ELR (cell line): Measurements from ENCODE around the gene RAB10.
"Not testable (repeated sequence)": the region's sequence is repeated elsewhere in the genome, so short reads cannot be mapped to it uniquely, and the experiment has no call there.

ENCODE experiments used
- DNase-seq: peaks from one replicate; pipeline ENCODE4 v3.0.0-alpha.2; 2015; ENCODE audit warnings: low read depth

RAB10 gene

DNA sequence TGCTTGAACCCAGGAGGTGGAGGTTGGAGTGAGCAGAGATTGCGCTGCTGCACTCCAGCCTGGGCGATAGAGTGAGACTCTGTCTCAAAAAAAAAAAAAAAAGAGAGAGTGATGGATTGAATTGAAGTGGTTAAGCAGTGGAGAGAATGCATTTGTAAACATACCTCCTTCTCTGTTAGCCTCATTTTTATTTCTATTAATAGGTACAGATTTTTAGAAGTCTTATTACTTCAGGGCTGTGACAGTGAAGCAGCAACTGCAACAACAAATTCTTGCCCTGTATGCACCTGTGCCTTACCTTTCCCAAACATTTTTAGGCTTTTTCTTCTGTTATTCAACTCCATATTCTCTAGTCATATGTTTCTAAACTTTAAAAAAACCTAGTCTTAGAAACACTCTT lies 55.5 kb downstream of the RAB10 start:
- no peak for DNase-seq

DNA sequence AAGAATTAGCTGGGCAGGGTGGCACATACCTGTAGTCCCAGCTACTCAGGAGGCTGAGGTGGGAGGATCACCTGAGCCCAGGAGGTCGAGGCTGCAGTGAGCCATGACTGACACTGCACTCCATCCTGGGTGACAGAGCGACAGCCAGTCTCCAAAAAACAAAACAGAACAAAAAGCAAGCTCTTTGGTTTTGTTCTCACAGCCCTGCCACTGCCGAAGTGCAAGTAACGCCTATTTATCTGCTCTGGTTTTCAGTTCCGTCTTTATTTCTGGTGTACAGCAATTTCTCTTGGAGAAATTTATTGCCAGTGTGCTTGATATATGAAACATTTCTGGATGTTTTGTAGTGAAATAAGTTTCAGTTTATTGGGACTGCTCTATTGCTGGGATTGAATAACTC lies 61.9 kb downstream of the RAB10 start:
- no peak for DNase-seq

- DNase-seq = no peak
Measured at GRCh38 chr2:26099933-26100332, 66.0 kb downstream of the RAB10 start.

- no peak for DNase-seq
Measured at GRCh38 chr2:26100384-26100783, 66.5 kb downstream of the RAB10 start.

- DNase-seq = no peak
Measured at GRCh38 chr2:26103752-26104151, 69.9 kb downstream of the RAB10 start.

- DNase-seq = not testable (repeated sequence)
Measured at GRCh38 chr2:26108701-26109100, 74.8 kb downstream of the RAB10 start.

DNA sequence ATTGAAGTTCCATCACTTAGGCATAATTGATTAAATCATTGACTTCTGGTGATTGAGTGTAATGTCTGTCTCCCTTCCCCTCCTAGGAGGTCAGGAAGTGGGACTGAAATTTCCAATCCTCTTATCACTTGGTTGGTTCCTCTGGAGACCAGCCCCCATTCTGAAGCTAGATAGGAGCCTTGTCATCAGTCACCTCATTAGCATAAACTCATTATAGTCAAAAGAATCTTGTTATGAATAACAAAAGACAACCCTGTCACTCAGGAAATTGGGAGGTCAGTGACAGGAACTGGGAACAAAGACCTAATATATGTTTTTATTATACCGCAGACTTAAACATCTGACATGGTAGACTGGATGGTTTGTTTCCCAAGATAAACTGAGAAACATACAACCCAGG lies 78.3 kb downstream of the RAB10 start:
- no peak for DNase-seq

DNA sequence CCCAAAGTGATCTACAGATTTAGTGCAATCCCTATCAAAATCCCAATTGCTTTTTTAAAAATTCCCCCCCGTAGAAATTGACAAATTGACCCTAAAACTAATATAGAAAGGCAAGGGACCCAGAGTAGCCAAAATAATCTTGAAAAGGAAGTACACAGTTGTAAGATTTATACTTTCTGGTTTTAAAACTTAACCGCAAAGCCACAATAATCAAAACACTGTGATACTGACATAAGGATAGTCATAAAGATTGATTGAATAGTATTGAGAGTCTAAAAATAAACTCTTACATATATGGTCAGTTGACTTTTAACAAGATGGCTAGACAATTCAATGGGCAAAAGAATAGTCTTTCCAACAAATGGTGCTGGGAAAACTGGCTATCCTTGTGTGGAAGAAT lies 80.3 kb downstream of the RAB10 start:
- no peak for DNase-seq

DNA sequence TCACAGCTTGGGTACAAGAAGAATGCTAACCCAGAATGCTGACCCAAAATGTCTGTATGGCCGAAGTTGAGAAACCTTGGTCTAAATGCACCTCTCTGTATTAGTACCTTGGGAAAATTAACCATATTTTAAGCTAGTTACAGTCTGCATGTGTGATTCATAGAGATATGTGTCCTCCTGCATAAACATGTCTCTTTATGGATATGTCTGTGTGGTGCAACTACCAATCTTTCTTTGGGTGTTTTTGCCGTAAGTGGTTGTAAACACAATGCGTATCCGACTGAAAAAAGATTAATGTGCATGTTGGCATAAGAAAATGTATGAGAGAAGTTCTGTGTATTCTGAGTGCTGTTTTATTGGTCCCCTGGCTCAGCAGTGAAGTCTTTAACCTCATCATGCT lies 84.8 kb downstream of the RAB10 start:
- no peak for DNase-seq

- DNase-seq = no peak
Measured at GRCh38 chr2:26119521-26119920, 85.6 kb downstream of the RAB10 start.

- DNase-seq = no peak
Measured at GRCh38 chr2:26122630-26123029, 88.7 kb downstream of the RAB10 start.

GRCh38 chr2:26123426-26123825 lies 89.5 kb downstream of the RAB10 start:
- DNase-seq = no peak

GRCh38 chr2:26126074-26126473 lies 92.2 kb downstream of the RAB10 start:
- DNase-seq = no peak

- no peak for DNase-seq
Measured at GRCh38 chr2:26128176-26128575, 94.3 kb downstream of the RAB10 start.

GRCh38 chr2:26130763-26131162 lies 96.9 kb downstream of the RAB10 start:
- DNase-seq = no peak

GRCh38 chr2:26136451-26136850 lies 102.6 kb downstream of the RAB10 start:
- DNase-seq = no peak

DNA sequence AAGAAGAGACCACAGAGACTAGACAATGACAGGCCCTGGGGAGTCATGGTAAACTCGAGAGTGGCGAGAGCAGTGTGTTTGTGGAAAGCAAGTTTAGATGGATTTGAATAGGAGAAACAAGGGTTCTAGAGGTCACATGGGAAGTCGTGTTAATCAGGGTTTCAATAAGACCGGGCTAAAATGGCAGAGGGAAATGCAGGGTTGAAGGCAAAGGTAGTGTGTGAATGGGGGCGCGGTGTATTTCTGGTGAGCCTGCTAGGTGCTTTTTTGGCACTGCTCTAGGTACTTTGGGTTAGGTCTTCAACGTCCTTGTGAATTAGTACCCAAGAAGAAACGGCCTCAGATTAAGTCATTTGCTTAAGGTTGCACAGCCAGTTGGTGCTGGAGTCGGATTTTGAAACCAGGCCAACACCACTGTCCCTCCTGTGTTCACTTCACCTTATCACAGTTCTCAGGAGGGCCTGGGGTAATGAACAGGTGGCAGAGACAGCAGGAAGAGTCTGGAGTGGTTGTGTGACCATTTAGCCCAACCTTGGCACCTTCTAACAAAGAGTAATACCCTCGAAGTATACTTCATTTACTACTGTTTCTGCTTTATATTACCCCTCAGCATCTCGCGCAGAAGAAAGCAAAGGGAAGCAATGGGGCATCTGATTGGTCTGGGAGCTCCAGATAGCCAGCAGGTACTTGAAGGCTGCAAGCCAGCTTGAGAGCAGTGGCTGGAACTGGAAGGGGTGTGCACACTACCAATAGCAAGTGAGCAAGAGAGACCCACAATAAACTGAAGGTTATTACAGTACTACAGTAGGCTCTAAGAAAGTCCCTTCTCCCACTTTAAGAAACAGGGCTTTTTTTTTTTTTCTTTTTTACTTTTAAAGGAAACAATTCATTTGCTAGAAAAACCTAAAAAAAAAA lies 105.6 kb downstream of the RAB10 start:
- DNase-seq = peak; percentile 13

DNA sequence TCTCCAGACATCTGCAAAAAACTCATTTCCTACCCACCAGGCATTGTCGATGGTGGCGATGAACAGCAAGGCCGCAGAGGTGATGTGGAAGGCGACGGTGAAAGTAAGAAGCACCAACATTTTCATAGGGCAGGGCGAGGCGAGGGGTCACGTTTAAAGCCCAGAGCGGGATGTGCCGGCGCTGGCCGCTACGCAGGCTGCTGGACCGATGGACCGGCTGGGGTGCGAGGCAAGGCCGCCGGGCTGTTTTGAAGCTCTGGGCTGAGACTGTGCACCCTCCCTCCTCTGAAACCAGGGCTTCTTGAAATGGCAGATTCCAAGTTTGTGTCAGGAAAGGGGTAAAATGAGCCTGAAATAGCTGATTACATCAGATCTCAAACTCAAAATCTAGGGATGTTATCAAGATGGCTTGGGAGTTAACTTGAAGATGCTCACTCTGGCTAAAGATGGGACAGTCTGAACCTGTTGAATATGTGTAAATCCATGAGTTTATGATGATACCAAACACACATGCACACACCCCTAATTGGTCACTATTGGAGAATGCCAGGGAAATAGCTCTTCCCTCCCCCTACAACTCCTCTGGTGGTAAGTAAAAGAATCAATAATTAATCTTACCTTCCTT lies 107.4 kb downstream of the RAB10 start:
- peak; percentile 10 for DNase-seq

DNA sequence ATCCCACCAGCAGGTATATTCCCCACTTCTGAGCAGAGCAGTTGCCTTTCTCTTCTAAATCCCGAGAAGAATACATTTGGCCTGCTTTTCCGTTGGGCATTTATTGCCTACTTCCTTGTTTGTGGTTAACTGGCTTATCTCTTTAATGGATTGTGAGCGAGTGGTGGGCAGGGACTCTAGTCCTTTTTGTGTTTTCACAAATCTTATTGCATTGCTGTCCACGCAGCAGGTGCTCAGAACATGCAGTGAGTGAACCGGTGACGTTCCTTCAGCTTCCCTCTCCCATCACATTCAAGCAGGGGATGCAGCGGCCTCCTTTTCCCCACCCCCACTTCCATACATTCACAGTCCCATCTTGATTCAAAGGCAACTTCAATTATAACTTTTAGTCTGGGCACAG lies 110.1 kb downstream of the RAB10 start:
- no peak for DNase-seq

- peak; percentile 72 for DNase-seq
Measured at GRCh38 chr2:26144953-26145680, 111.2 kb downstream of the RAB10 start.

- peak; percentile 25 for DNase-seq
Measured at GRCh38 chr2:26148501-26148900, 114.6 kb downstream of the RAB10 start.

DNA sequence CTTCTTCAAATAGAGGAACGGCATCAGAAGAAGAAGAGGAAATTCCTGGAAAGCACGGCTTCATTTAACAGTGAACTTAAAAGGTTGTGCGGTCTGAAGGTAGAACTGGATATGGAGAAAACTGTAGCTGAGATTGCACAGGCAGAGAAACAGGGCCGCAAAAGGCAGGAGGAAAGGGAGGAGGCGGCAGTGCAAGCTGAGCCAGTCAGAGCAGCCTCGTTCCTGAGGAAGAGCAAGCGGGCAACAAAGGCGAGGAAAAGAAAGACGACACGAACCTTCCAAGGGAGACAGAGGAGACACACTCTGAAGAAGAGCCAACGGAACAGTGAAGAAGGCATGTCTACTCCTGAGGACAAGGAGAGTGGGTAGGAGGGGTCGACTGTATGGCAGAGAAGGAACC lies 116.4 kb downstream of the RAB10 start:
- no peak for DNase-seq

DNA sequence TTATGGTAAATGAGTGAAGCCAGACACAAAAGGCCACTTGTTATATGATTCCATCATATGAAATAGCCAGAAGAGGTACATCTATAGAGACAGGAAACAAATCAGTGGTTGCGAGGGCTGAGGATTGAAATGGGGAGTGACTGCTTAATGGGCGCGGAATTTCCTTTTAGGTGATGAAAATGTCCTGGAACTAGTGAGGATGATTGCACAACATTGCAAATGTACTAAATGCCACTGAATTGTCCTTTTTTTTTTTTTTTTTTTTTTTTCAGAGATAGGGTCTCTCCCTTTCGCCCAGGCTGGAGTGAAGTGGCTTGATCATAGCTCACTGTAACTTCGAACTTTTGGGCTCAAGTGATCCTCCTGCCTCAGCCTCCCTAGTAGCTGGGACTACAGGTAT lies 123.7 kb downstream of the RAB10 start:
- DNase-seq = no peak
